Stimulated activated CD8-positive, alpha-beta memory T cell treated with anti-CD3 and anti-CD28 coated beads, Interleukin-7, amount 100 ng/mL, for 48 hours (primary cell): Measurements from ENCODE around the gene ULK1.

Source experiments
- DNase-seq, 2 donors: peaks; one replicate each; pipeline ENCODE4 v3.0.0-alpha.2; 2020; ENCODE audit warnings: low read depth in 1 of 2; ENCODE audit errors: extremely low read depth in 1 of 2

The ULK1 gene

DNA sequence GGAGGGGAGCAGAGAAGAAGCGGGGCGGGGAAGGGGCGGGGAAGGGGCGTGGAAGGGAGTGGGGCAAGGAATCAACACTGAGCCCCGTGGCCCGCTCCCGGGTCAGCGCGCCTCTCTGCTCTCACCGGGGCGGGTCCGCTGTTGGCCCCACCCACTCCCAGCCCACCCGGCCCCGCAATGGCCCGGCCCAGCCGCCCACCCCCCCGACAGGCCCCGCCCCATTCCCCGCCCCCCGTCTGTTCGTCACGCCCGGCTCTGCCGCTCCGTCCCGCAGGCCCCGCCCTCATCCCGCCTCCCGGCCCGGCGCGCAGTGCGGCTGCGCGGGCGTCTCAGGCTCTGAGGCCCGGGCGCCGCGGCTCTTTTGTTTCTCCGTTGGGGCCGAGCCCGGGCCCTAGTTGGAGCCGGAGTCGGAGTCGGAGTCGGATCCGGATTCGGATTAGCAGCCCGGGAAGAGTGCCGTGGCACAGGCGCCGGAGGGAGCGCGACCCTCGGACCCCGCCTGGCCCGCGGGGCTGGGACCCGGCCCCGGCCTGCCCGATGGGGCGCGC lies at the start of gene ULK1:
Gene ULK1, plus strand, starts transcription at position 310 of the 548 bp plus-strand sequence. CDS start 380 bp downstream, outside the sequence.
- DNase-seq, result peak; percentile 76 to 83

DNA sequence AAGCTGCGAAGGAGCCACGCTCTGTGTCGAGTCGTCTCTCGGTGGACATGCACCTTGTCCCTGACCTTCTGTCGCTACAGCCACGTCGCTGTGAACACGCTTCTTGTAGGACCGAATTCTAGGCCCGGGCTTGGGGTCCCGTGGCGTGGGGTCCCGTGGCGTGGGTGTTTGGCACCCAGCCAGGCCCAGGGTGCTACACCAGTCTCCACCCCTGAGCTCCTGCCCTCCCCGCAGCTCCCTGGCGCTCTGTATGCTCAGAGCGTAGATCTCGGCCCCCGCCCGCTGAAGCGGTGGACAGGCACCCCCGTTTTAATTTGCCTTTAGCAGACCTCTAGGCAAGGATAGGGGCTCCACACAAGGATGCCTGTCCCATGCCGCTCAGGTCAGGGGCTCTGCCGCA lies 49.8 kb upstream of the ULK1 start:
- DNase-seq, result no peak

DNA sequence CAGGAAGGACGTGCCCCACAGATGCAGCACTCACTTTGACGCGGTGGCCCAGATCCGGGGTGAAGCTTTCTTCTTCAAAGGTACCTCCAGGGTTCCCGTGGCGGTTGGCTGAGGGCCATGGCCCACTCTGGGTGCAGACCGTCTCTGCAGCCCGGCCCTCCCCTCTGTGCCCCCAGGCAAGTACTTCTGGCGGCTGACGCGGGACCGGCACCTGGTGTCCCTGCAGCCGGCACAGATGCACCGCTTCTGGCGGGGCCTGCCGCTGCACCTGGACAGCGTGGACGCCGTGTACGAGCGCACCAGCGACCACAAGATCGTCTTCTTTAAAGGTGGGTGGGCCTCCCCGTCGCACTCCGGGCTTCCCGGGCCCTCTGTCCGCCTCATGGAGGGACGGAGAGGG lies 49.3 kb upstream of the ULK1 start:
- no peak for DNase-seq

DNA sequence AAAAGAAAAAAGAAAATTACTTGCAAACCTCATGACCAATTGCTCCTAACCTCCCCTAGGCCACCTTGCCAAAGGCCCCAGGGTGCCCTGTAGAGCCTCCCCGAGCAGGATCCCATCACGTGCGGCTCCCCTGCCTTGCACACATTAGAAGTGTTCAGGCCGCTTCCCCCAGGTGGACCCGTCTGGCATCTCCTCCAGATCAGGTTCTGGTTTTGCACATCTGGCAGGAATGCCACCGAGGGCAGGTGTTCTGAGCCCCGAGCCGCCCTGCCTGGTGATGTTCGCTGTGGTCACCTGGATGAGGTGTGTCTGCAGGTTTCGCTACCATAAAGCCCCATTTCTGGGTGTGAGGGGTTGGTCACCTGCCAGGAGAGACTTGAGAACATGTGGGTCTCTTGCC lies 47.0 kb upstream of the ULK1 start:
- no peak for DNase-seq

DNA sequence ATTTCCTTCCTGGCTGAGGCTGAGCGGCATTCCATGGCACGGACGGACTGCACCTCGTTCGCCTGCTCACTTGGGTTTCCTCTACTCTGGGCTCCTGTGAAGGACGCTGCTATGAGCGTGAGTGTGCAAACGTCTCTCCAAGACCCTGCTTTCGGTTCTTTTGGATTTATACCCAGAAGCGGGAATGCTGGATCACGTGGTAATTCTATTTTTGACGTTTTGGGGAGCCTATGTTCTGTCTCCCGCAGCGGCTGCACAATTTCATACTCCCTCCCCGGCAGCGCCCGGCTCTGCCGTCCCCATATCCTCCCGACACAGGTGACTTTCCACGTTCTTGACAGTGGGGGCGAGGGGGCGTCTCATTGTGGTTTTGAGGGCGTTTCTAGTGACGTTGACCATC lies 45.7 kb upstream of the ULK1 start:
- no peak for DNase-seq

- no peak for DNase-seq
Measured at GRCh38 chr12:131849700-131850553, 44.5 kb upstream of the ULK1 start.

GRCh38 chr12:131850856-131851559 lies 43.4 kb upstream of the ULK1 start:
- DNase-seq, result no peak

DNA sequence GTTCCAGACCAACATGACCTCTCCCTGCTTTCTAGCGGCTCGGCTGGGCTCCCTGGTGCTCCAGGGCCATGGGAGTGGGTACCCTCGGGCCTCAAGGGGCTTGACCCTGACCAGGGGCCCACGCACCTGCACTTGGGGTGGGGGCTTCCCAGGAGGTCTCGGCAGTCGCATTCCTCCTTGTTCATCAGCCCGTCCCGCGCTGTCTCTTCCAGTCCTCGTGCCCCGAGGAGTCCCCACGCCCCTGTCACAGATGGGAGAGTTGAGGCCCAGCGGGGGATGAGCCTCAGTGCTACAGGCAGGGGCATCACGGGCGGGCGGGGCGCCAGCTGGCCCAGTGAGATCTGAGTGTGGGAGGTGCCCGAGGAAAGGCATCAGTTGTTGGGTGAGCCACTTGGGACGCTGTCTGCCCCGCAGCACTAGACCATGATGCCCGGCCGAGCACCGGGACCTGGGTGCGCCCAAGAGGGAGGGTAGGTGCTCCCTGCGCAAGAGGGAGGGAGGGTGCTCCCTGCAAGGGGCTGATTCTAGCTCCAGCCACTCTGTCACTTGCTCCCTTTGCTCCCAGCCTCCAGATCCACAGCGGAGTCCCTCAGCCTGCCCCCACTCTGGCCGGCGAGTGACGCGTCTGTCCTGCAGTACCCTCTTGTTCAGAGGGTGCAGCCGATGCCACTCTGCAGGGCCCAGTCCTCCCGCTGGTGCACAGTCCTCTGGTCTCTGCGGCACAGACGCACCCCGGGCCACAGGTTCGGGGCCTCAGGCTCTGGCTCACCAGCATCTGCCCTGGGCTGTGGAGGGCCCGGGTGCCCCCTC lies 42.5 kb upstream of the ULK1 start:
- no peak for DNase-seq

DNA sequence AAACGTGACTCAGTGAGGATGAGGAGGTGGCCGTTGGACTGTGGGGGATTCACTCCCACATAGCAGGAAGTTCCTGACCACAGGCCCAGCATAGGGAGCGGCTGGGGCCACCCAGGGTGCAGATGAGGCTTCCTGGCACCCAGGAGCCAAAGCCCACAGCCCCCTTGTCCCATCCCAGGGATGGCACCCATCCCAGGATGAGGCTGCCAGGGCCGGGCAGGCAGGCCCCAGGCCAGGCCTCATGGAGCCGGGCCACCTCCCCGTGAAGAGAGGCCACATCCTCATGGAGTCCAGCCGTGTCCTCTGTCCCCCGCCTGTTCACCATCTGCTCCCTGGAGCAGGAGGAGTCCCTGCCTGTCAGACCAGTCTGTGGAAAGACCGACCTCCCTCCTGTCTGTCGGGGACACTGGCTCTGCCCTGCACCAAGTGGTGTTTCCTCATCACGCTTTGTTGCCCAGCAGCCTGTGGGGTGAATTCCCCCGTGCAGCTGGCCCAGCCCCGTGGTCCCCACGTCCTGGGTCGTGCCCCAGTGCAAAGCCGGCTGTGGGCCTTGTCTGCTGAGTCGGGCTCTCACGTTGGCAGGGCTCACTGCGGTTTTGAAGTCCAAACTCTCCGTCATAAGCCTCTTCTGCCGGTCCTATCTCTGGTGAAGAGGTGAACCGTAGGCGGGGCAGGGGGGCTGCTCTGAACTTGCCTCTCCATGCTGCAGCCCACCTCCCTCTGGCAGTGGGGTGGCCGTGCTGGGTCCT lies 41.7 kb upstream of the ULK1 start:
- DNase-seq, result no peak

GRCh38 chr12:131853832-131854797 lies 40.3 kb upstream of the ULK1 start:
- no peak for DNase-seq

GRCh38 chr12:131854861-131855476 lies 39.5 kb upstream of the ULK1 start:
- DNase-seq, result no peak

- no peak for DNase-seq
Measured at GRCh38 chr12:131855521-131856142, 38.8 kb upstream of the ULK1 start.

- no peak for DNase-seq
Measured at GRCh38 chr12:131856366-131857097, 37.9 kb upstream of the ULK1 start.

- no peak for DNase-seq
Measured at GRCh38 chr12:131857908-131858850, 36.2 kb upstream of the ULK1 start.

- DNase-seq, result no peak
Measured at GRCh38 chr12:131860472-131861260, 33.8 kb upstream of the ULK1 start.
